HG03196 (cell line): Measurements from ENCODE around the gene SLCO2A1.
A peak's percentile ranks its signal among the peaks of the same experiment; 100 is the strongest.

Experiments
- ATAC-seq: cut with Tn5 transposase; IDR thresholded peaks from one replicate; pipeline ENCODE4 v1.9.1; 2021; ENCODE audit not compliant: unreplicated experiment

SLCO2A1 gene

GRCh38 chr3:133935843-133936769 lies 93.6 kb downstream of the SLCO2A1 start:
- ATAC-seq, result no peak

DNA sequence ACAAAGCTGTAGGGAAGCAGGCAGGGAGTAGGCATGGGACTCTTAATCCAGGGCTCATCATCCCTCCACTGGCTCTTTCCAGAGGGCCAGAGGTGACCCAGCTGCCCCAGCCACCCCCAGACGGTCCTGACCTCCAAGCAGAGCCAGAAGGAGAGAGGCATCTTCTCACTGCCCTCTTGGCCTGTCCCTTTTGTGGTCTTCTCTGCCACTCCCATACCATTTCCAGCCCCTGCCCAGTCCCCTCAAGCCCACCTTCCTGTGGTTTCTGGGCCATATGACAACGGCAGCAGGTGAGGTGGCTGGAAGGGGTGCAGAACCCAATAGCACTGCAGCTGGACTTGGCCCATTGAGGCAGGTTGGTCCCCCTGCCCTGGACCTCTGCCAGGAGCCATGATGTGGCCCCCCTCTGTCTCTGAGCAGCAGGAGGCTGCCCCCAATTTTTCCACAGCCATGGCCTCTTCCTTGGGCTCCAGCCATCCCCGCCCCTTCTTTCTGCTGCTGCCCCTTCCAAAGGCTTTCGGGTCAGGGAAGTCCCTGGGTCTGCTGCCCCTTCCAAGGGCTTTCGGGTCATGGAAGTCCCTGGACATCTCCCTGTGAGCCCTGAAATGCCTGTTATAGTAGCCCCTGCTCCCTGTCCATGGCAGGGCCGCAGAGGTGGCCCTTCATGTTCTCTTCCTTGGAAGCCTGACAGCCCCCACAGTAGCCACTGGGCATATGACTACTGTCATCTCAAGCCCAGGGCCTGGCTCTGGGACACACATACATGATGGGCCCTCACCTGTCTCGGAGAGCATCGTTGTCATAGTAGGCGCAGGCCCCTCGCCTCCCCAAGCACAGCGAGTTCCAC lies 94.5 kb downstream of the SLCO2A1 start:
- no peak for ATAC-seq

- ATAC-seq, result no peak
These were observed 95.4 kb downstream of the SLCO2A1 start for GRCh38 chr3:133934073-133934970.

GRCh38 chr3:133933097-133934024 lies 96.4 kb downstream of the SLCO2A1 start:
- no peak for ATAC-seq

DNA sequence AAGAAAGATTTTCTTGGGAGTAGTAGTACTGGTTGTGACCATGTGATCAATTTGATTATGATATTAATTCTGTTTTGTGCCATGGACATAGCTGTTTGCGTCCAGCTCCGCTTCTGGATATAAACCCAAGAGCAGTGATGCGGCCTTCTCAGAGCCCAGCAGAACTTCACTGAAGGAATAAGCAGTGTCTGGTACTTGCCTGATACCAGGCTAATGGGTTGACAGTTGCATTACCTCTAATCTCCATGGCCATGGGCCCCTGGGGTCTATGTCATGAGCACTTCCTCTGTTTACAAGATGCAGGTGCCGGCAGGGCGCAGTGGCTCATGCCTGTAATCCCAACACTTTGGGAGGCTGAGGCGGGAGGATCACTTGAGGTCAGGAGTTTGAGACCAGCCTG lies 97.7 kb downstream of the SLCO2A1 start:
- ATAC-seq, result no peak

DNA sequence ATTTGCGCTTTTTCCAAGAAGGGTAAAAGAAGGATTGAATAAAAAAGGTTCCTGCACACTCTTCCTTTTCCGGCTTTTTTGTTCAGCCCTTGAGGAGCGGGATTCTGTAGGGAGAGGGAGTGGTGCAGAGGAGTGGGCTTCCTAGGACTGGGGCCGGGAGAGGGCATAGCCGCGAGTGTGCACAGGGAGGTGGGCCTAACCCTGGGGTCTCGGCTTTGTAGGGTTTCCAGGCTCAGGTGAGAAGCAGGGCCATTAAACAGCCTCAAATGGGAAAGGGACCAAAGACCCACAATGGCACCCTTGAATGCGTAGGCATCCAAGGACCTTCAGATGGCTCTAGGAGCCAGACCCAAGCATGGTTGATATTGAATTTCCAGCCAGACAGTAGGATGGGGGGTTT lies 98.6 kb downstream of the SLCO2A1 start:
- no peak for ATAC-seq

- ATAC-seq, result no peak
These were observed 99.3 kb downstream of the SLCO2A1 start for GRCh38 chr3:133930341-133930933.

- ATAC-seq, result no peak
These were observed 100.7 kb downstream of the SLCO2A1 start for GRCh38 chr3:133928903-133929607.

- no peak for ATAC-seq
These were observed 101.4 kb downstream of the SLCO2A1 start for GRCh38 chr3:133928136-133928893.

DNA sequence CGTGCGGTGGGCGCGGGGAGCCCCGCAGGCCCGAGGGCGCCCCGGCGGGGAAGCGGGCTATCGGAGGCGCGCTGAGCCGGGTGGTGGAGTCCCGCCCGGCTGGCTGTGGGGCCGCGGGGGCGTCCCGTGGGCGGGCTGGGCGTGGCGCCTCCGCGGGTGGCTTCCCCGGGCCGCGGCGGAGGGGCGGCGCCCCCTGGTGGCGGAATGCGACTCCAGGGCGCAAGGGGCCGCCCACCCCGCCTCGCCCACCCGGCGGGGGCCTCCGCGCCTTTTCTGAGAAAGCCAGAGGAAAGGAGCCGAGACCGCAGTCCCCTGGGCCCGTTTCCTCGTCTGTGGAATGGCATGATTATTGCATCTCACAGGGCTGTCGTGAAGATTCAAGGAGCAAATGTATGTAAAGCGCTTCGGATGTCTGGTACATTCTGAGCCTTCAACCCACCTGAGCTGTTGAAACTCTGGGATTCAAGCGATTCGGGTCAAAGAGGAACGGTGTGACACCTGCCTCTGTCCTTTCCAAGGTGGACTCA lies 102.1 kb downstream of the SLCO2A1 start:
- peak; percentile 64 for ATAC-seq

DNA sequence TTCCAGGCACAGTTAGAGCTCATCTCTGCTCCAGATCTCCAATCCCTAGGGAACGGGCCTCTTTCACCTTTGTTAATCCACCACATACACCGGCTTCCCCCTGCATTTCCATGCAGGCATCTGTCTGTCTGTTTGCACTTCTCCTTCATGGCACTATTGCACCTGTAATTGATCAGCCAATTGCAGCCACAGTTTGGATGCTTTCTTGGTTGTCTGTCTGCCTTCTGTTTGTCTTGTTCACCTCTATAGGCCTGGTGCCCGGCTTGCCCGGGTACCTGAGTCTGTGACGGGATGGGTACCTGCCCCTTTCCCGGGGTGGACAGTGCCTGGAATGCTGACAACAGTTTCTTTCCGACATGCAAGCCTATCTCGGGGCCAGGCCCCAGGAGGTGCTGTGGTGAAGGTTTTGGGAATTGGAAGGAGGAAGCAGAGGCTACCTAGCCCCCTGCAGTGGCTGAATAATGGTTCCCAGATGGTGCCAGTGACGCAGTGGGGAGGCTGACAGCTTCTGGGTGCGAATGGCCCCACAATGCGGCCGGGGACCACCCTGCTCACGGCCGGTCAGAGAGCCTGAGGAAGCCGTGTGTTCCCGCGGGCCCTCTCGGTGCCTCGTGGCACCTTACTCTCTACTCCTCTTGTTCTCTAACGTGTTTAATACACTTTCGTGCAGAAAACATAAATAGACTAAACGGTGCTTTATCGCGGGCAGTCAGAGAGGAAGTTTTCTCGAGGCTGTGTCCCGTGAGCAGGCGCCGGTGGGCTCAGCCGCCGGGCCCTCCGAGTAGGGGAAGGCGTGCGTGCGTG lies 102.8 kb downstream of the SLCO2A1 start:
- ATAC-seq, result no peak

GRCh38 chr3:133925960-133926735 lies 103.6 kb downstream of the SLCO2A1 start:
- ATAC-seq, result no peak

- ATAC-seq, result no peak
These were observed 105.7 kb downstream of the SLCO2A1 start for GRCh38 chr3:133924041-133924440.

GRCh38 chr3:133921592-133921991 lies 108.1 kb downstream of the SLCO2A1 start:
- no peak for ATAC-seq

GRCh38 chr3:133917144-133917543 lies 112.6 kb downstream of the SLCO2A1 start:
- ATAC-seq, result no peak
